RPMI7951 (cell line): ENCODE data around the gene CCDC8. TPM values are rescaled to one million over a fixed set of nuclear protein-coding genes. Genes with fewer than 3 reads are reported as not detected.
"Not testable (repeated sequence)": the region's sequence is repeated elsewhere in the genome, so short reads cannot be mapped to it uniquely, and the experiment has no call there.

ENCODE experiments used
- DNase-seq: peaks from one replicate; pipeline ENCODE4 v3.0.0-alpha.2; 2012; ENCODE audit warnings: low read depth
- total RNA-seq: library from RNA; depleted of rRNA; stranded (reverse); fragments of >200 nt; shearing (Covaris generic); gene quantifications from 2 replicates; pipeline ENCODE4 v1.2.3, GENCODE V29; 2014

The CCDC8 gene
- total RNA-seq, 1 experiment from 2014 or later, result 0.48 TPM

DNA sequence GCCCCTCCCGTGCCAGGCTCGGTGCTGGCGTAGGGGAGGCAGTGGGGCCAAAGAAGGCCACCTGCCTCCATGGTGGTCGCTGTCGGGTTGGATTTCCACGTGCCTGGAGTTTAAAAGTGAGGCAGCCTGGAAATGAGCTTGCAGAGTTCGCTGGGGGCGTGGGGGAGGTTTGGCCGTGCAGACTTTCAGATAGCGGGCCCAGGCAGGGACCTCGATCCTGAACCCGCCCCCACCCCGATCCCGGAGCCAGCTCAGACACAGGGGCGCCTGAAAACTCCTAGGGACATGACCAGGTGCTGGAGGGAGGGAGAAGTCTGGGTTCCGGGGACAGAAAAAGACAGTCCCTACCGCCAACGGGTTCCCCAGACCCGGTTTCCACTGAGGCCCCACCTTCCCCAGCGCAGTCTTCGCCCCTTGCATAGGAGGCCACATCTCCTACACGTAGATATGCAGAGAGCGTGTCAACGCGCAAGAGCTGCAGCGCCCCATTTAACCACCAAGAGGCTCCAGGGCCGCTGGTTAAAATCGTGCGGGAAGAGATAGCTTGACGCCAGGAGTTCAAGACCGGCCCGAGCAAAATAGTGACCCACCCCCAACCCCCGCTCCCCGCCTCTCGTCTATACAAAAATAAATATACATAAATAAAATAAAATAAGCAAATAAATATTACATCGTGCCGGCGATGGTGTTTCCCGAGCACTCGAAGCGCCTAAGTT is 8.5 kb downstream of the CCDC8 start:
- DNase-seq, result no peak

GRCh38 chr19:46404055-46404752 is 9.2 kb downstream of the CCDC8 start:
- DNase-seq, result no peak

DNA sequence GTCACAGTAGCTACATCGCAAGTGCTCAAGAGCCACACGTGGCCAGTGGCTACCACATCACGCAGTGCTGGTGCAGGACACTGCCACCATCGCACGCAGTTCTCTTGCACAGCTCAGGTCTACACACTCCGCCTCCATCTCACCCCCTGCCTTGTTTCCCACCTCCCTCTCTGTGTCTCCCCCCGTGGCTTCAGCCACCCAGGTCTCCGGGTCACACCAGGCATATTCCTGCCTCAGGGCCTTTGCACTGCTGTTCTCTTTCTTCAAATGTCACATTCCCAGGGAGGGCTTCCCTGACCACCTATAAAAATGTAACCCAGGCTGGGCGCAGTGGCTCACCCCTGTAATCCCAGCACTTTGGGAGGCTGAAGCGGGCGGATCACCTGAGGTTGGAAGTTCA is 10.6 kb downstream of the CCDC8 start:
- DNase-seq, result no peak

- not testable (repeated sequence) for DNase-seq
Observed at GRCh38 chr19:46397801-46398479, 15.4 kb downstream of the CCDC8 start.

DNA sequence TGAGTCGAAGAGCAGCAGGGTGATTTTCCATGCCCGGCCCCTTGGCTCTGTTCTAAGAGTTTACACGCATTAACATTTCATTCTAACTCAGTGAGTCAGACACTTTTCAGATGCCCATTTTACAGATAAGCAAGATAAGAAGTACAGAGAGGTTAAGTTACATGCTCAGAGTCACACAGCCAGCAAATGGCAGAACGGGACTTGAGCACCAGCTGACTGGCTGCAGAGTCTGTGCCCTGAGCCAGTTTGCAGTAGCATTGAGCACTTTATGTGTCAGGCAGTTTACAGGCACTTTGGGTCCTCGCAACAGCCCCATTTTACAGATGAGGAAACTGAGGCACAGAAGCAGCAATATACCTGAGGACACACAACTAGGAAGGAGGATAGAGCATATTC is 19.0 kb downstream of the CCDC8 start:
- DNase-seq, result peak; percentile 23

DNA sequence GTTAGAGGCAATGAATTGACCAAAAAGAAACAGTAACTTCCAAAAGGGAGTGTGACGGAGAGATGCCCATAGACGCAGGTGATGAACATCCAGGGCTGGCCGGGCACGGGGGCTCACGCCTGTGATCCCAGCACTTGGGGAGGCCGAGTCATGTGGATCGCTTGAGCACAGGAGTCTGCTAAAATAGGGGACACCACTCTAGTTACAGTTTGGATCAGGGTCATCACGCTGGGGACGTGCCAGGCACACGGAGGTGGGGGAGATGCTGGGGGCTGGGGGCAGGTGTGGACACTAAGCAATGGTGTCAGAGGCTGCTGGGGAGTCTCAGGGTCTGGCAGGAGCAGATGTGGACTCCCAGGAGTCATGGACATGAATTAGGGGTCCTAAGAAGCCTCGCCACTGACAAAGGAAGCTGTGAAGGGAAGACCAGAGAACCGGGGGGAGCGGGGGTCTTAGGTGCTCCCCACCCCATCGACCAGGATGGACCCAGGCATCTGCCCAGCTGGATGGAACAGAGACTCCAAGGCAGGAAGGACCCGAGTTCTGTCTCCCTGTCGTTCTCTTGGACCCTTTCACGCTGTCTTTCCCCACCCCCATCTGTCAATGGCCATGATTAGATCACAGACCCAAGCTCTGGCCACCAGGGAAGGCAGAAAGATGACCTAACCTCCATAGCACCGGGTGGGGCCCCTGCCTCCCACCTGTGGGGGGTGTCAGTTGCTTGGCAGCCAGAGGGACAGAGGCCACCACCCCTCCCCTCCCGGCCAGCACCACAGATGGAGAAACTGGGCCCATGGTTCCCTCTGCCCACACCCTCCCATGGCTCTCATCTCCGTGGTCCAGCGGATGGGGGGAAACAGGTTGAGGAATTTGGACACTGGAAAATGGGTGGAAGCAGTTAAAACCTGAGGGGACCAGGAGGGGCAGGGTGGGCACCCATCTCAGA is 19.6 kb downstream of the CCDC8 start:
- no peak for DNase-seq

GRCh38 chr19:46392837-46393236 is 20.5 kb downstream of the CCDC8 start:
- no peak for DNase-seq

DNA sequence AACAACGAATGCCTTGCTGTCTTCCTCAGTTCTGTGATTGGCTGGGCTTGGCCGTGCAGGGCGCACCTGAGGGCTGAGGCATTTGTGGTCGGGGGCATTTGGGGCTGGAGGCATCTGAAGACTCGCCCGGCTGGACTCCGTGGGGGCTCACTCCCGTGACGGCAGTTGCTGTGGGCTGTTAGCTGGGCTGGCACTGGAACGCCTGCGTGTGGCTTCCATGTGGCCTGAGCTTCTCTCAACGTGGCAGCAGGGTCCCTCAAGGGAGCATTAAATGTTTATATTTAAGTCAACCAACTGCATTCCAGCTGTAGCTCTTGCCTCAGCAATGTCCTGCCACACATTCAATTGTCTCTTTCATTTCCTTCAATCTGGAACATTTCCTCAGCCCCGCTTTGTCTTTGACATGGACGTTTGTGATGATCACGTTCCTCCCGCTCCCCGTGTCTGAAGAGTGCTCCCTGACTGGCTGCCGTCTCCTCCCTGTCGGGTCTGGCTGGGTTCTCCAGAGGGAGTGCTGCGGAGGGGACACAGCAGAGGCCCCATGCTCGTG is 21.0 kb downstream of the CCDC8 start:
- no peak for DNase-seq

GRCh38 chr19:46391296-46392251 is 21.8 kb downstream of the CCDC8 start:
- no peak for DNase-seq

GRCh38 chr19:46390866-46391265 is 22.5 kb downstream of the CCDC8 start:
- DNase-seq, result no peak

GRCh38 chr19:46390121-46390858 is 23.1 kb downstream of the CCDC8 start:
- DNase-seq, result no peak

GRCh38 chr19:46388311-46389095 is 24.9 kb downstream of the CCDC8 start:
- no peak for DNase-seq

DNA sequence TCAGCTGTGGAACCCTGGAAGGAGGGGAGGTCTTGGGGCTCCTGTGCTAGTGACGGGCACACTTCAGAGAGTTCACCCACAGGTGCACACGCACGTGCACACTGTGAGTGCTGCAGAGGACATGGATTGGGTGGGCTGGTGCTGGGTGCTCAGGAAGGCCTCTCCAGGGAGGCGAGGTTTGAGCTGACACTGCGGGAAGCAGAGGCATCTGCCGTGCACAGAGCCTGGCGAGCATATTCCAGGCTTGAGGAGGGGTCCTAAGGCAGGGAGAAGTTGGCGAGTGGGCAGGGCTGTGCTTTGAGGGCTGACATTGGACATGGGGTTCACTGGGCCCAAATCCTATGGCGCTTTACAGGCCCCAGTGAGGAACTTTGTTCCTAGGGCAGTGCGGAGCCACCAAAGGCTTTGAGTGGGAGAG is 25.6 kb downstream of the CCDC8 start:
- no peak for DNase-seq

DNA sequence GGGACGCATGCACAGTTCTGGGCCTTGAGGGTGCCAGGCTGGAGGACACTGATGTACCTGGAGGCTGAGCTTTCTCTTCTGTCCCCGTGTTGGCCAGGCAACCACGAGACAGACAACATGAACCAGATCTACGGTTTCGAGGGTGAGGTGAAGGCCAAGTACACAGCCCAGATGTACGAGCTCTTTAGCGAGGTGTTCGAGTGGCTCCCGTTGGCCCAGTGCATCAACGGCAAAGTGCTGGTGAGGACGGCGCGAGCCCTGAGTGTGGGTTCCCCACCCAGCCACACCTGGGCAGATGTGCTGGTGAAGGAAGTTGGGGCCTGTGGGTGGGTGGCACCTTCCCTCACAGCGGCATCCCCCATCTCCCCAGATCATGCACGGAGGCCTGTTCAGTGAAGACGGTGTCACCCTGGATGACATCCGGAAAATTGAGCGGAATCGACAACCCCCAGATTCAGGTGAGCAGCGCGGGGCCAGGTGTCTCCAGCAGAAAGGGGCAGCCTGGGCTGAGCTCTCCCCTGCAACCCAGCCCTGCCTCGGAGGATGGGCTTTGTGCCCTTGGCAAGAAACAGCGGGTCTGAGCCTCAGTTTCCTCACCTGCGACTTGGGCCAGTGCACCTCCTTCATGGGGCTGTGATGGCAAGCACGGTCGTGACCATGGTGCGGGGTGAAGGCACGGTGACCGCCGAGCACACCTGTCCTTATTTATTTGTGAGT is 26.2 kb downstream of the CCDC8 start:
- no peak for DNase-seq

GRCh38 chr19:46386151-46386550 is 27.2 kb downstream of the CCDC8 start:
- no peak for DNase-seq

DNA sequence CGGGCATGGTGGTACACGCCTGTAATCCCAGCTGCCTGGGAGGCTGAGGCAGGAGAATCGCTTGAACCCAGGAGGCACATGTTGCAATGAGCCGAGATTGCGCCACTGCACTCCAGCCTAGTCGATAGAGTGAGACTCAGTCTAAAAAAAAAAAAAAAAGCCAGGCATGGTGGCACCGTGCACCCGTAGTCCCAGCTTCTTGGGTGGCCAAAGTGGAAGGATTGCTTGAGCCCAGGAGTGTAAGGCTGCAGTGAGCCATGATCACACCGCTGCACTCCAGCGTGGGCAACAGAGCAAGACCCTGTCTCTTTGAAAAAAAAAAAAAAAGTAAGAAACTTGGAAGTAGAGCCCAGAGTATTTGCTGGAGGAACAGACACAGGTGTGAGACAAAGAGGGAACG is 27.7 kb downstream of the CCDC8 start:
- DNase-seq, result no peak

GRCh38 chr19:46384396-46384795 is 29.0 kb downstream of the CCDC8 start:
- DNase-seq, result no peak

GRCh38 chr19:46383846-46384245 is 29.5 kb downstream of the CCDC8 start:
- no peak for DNase-seq
